Chondrocyte (in vitro differentiated cells): Measurements from ENCODE around the gene EPC1. TPM values are rescaled to one million over a fixed set of nuclear protein-coding genes. Genes with fewer than 3 reads are reported as not detected.

ENCODE experiments used
- DNase-seq: peaks from one replicate; pipeline ENCODE4 v3.0.0; 2021; ENCODE audit warnings: mixed read lengths, low spot score
- H3K27ac Mint-ChIP-seq: one replicate; pipeline ENCODE4 v1.8.0; 2021; ENCODE audit warnings: mild to moderate bottlenecking, moderate library complexity, mixed read lengths; ENCODE audit not compliant: unreplicated experiment
- H3K27me3 Mint-ChIP-seq: 2 replicates; pipeline ENCODE4 v1.8.0; 2021; ENCODE audit warnings: low read depth, mixed read lengths
- H3K36me3 Mint-ChIP-seq: 2 replicates; pipeline ENCODE4 v1.8.0; 2021; ENCODE audit warnings: low read depth, mixed read lengths
- H3K4me1 Mint-ChIP-seq: 2 replicates; pipeline ENCODE4 v1.8.0; 2021; ENCODE audit warnings: low read depth, mild to moderate bottlenecking, mixed read lengths
- H3K4me3 Mint-ChIP-seq: one replicate; pipeline ENCODE4 v1.8.0; 2021; ENCODE audit warnings: mild to moderate bottlenecking, moderate library complexity, mixed read lengths; ENCODE audit not compliant: unreplicated experiment
- H3K9me3 Mint-ChIP-seq: 2 replicates; pipeline ENCODE4 v1.8.0; 2021; ENCODE audit warnings: low read depth, mixed read lengths
- total RNA-seq: library from RNA; stranded (reverse); gene quantifications from 3 replicates; pipeline ENCODE4 v1.2.1, GENCODE V29; 2021
- TF ChIP-seq, protein P1 (sequence below): fragments of 200-600 bp; sonication (generic); IDR thresholded peaks from 2 replicates; pipeline ENCODE4 v1.5.0; 2021; ENCODE audit warnings: antibody characterized with exemption, mild to moderate bottlenecking, moderate library complexity

The EPC1 gene
- total RNA-seq, 1 donor from 2014 or later: 22.0 TPM

DNA sequence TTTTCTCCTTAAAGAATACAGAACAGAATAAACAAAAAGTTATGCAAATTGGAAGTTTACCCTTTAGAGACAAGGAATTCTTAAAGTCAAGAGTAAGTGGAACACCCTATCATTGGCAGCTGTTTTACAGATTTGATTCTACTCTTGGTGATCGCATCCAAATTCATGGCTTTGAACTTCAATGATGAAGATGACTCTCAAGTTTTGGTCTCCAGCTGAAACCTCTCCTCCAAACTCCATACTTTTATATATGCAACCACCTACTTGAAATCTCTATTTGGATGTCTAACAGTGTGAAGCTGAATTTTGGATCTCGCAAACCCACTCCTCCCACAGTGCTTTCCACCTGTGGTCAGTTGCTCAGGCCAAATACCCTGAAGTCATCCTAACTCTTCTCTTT is 80.4 kb downstream of the EPC1 start:
- Mint-ChIP-seq H3K9me3 (no peaks in the 10 kb centered on the region), H3K36me3 (peaks cover 28% of the 10 kb centered on the region), H3K27me3 (no peaks in the 10 kb centered on the region), H3K27ac (no peak overlapping the region), H3K4me1 (peaks cover 10% of the 10 kb centered on the region), H3K4me3 (no peak overlapping the region)
- DNase-seq: no peak
- TF ChIP-seq, protein P1, sequence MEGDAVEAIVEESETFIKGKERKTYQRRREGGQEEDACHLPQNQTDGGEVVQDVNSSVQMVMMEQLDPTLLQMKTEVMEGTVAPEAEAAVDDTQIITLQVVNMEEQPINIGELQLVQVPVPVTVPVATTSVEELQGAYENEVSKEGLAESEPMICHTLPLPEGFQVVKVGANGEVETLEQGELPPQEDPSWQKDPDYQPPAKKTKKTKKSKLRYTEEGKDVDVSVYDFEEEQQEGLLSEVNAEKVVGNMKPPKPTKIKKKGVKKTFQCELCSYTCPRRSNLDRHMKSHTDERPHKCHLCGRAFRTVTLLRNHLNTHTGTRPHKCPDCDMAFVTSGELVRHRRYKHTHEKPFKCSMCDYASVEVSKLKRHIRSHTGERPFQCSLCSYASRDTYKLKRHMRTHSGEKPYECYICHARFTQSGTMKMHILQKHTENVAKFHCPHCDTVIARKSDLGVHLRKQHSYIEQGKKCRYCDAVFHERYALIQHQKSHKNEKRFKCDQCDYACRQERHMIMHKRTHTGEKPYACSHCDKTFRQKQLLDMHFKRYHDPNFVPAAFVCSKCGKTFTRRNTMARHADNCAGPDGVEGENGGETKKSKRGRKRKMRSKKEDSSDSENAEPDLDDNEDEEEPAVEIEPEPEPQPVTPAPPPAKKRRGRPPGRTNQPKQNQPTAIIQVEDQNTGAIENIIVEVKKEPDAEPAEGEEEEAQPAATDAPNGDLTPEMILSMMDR: no peak

- H3K4me3 Mint-ChIP-seq: no peak overlapping the region
- H3K27me3 Mint-ChIP-seq: no peaks in the 10 kb centered on the region
- no peak overlapping the region for H3K27ac Mint-ChIP-seq
- H3K4me1 Mint-ChIP-seq: peaks cover 10% of the 10 kb centered on the region
- DNase-seq: no peak
- H3K36me3 Mint-ChIP-seq: peaks cover 22% of the 10 kb centered on the region
- TF ChIP-seq, protein P1: no peak
- no peaks in the 10 kb centered on the region for H3K9me3 Mint-ChIP-seq
These were observed 81.2 kb downstream of the EPC1 start for GRCh38 chr10:32265756-32266155.

DNA sequence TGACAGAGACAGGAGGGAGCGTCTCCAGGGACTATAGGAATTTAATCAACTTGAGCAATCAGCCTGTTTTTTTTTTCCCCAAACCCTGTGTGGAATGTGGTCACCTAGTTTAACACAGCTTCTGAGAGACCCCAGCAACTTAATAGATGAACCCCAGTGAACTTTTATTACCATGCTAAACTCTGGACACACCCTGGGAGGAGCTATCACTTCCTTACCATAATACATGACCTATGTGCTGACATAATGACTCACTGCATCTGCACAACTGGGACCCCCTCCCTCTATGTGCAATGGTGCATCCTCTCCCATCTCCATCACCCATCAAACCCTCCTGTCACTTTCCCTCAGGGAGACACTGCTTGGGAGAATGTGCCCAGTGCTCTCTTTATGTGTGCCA is 83.7 kb downstream of the EPC1 start:
- H3K27ac Mint-ChIP-seq: no peak overlapping the region
- peaks cover 12% of the 10 kb centered on the region for H3K36me3 Mint-ChIP-seq
- no peak overlapping the region for H3K4me3 Mint-ChIP-seq
- H3K9me3 Mint-ChIP-seq: no peaks in the 10 kb centered on the region
- TF ChIP-seq, protein P1: no peak
- no peaks in the 10 kb centered on the region for H3K27me3 Mint-ChIP-seq
- no peak for DNase-seq
- peaks cover 3% of the 10 kb centered on the region for H3K4me1 Mint-ChIP-seq

GRCh38 chr10:32259551-32259950 is 87.4 kb downstream of the EPC1 start:
- H3K4me3 Mint-ChIP-seq: no peak overlapping the region
- TF ChIP-seq, protein P1: no peak
- H3K36me3 Mint-ChIP-seq: no peaks in the 10 kb centered on the region
- no peaks in the 10 kb centered on the region for H3K27me3 Mint-ChIP-seq
- peaks cover 3% of the 10 kb centered on the region for H3K4me1 Mint-ChIP-seq
- H3K9me3 Mint-ChIP-seq: no peaks in the 10 kb centered on the region
- DNase-seq: no peak
- H3K27ac Mint-ChIP-seq: no peak overlapping the region

- Mint-ChIP-seq H3K4me3 (no peak overlapping the region), H3K9me3 (no peaks in the 10 kb centered on the region), H3K36me3 (no peaks in the 10 kb centered on the region), H3K27ac (no peak overlapping the region), H3K27me3 (no peaks in the 10 kb centered on the region), H3K4me1 (no peaks in the 10 kb centered on the region)
- no peak for DNase-seq
- TF ChIP-seq, protein P1: peak; percentile 94
These were observed 90.1 kb downstream of the EPC1 start for GRCh38 chr10:32256613-32257437.
